ENCODE measurements around the gene GAN. TPM values are rescaled to one million over a fixed set of nuclear protein-coding genes. Genes with fewer than 3 reads are reported as not detected.

Gene GAN
- total RNA-seq, 4 donors from 2014 or later = 5.0 to 8.0 (median 6.4) TPM

DNA sequence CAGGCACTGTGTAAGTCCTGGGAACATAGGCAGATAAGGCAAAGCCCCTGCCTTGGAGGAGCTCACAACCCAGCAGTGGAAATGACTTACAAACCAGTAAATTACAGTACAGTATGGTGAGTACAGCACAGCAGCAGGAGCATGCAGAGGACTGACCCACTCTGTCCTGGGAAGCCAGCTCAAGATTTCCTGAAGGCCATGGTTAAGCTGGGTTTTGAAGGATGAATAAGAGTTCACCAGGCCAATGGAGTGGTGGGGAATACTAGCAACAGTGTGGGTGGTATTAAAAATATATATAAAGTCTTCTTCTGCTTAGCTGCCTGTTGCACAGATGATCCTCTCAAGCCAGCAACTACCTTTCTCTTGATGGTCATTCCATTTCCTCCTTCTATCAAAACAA lies 3.0 kb upstream of the GAN start:
- DNase-seq (no peak), ATAC-seq (no peak)
- Histone ChIP-seq H3K4me1 (peaks cover 14 to 15% of the 10 kb centered on the region in 2 donors), H3K36me3 (no peaks in the 10 kb centered on the region), H3K4me3 (no peak overlapping the region), H3K27ac (no peak overlapping the region), H3K9me3 (no peaks in the 10 kb centered on the region), H3K27me3 (no peaks in the 10 kb centered on the region)
- TF ChIP-seq, protein P1, sequence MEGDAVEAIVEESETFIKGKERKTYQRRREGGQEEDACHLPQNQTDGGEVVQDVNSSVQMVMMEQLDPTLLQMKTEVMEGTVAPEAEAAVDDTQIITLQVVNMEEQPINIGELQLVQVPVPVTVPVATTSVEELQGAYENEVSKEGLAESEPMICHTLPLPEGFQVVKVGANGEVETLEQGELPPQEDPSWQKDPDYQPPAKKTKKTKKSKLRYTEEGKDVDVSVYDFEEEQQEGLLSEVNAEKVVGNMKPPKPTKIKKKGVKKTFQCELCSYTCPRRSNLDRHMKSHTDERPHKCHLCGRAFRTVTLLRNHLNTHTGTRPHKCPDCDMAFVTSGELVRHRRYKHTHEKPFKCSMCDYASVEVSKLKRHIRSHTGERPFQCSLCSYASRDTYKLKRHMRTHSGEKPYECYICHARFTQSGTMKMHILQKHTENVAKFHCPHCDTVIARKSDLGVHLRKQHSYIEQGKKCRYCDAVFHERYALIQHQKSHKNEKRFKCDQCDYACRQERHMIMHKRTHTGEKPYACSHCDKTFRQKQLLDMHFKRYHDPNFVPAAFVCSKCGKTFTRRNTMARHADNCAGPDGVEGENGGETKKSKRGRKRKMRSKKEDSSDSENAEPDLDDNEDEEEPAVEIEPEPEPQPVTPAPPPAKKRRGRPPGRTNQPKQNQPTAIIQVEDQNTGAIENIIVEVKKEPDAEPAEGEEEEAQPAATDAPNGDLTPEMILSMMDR (IDR thresholded peaks at IDR 0.05 in 4 of 5, conservative IDR thresholded peaks at IDR 0.05 in 1 of 5) = no peak
- no peak for TF ChIP-seq POLR2A (IDR thresholded peaks at IDR 0.05)
- in situ Hi-C loops (cut with MboI; ENCODE audit: low sequenced_read_pairs in 4 of 4) = loop anchor here in 3 of 4 donors (10.0 to 25.0 kb wide), 3 partner anchors 107 to 274 kb away; partner anchors contain the start of genes ATMIN (in 1 of the 3), C16orf46 (in 1 of the 3) and GCSH (in 1 of the 3)
- intact Hi-C loops (cut with DNase I; ENCODE audit: low total_unique reads) = loop anchor here (2.0 to 10.0 kb wide), 2 partner anchors 277 to 307 kb away; partner anchors contain the start of genes ATMIN, CENPN and CMC2

DNA sequence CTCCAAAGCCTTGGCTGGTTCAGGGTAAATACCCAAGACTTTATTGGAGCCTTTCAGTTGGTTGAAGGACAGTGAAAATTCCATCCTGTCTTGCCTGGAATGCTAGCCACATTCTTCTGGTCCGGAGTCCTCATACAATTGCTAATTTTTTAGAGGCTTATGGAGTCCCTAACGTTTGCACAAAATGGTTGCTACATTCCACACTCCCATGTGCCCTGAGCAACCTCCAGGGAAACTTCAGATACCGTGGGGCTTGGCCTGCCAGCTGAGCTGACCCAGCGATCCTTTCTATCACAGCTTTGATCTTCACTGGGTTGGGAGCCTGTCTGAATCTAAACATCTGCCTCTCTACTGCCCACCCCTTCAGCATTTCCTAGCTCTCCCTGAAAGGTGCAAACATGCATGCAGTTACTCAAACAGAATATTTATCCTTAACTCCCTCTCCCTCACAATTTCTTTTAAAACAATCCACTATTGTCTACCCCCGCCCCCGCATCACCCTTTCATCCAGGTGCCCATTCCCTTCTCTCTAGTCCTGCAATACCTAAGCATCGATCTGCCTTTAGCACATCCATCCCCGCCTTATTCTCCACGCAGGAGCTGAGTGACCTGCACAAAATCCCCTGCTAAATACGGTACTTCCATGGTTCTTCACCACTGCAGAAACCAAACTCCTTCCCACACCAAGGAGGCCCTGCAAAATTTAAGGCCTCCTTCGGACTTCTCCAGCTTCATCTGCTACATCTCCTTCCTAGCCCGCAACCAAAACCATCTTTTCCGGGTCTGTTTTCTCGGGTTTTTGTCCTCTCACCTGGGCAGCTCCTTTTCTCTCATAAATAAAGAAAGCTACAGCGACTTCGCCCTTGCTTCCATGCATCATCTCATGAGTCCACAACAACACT lies 810 bp upstream of the GAN start:
- Histone ChIP-seq H3K27ac (peak overlapping the region; percentile 75 to 93 (median 88)), H3K9me3 (no peaks in the 10 kb centered on the region), H3K4me1 (peaks cover 15 to 21% of the 10 kb centered on the region in 2 donors), H3K36me3 (no peaks in the 10 kb centered on the region), H3K27me3 (no peaks in the 10 kb centered on the region), H3K4me3 (peak overlapping the region; percentile 69 to 83 (median 80))
- TF ChIP-seq POLR2A (IDR thresholded peaks at IDR 0.05) = no peak
- TF ChIP-seq, protein P1 (IDR thresholded peaks at IDR 0.05 in 4 of 5, conservative IDR thresholded peaks at IDR 0.05 in 1 of 5) = no peak
- in situ Hi-C loops (cut with MboI; ENCODE audit: low sequenced_read_pairs in 4 of 4) = loop anchor here in 3 of 4 donors (10.0 to 25.0 kb wide), 3 partner anchors 109 to 277 kb away; partner anchors contain the start of genes ATMIN (in 1 of the 3), C16orf46 (in 1 of the 3) and GCSH (in 1 of the 3)
- no peak for DNase-seq
- ATAC-seq = no peak
- intact Hi-C loops (cut with DNase I; ENCODE audit: low total_unique reads) = loop anchor here (1.0 to 10.0 kb wide), 5 partner anchors 77 to 309 kb away; partner anchors contain the start of genes ATMIN, CENPN and CMC2

DNA sequence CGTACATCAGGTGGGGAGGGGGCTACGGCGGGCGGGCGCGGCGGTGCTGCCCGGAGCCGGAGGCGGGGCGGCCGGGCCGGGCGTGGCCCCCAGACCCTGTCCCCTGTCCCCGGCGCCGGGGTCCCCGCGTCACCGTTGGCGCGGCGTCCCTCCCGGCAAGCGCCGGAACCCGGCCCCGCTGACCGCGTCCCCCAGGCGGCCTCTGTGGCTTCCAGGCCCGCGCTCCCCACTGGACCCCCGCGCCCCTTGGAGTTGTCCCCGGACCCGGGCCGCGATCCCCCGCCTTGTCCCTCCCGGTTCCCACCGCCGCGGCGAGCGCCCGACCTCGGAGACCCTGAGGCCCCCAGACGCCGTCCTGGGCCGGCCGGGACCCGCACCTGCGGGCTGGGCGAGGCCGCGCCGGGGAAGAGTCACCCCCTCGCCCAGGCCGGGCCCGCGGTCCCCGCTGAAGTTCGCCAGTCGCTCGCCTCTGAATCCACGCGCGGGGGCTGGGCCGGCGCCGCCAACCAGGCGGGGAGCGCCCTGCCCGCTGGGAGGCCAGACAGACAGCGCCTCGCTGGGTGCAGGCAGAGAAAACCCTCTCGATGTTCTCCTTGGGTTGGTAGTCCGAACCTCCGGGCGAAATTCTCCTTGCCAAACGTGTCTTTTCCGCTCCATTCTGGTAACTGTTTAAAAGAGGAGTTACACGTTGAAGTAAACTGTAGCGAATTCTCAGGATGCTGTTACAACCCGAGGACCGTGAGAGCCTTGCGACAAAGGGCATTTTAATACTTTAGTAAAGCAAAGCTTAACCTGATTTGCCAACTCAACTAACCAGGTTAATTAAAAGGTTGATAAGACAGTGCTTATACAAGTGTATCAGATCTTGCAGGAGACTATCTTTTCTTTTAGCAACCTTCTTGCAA lies 761 bp downstream of the GAN start:
- TF ChIP-seq, protein P1 (IDR thresholded peaks at IDR 0.05 in 4 of 5, conservative IDR thresholded peaks at IDR 0.05 in 1 of 5) = peak in 1 of 5 experiments; percentile 11
- no peak for TF ChIP-seq POLR2A (IDR thresholded peaks at IDR 0.05)
- H3K36me3 ChIP-seq = no peaks in the 10 kb centered on the region
- ATAC-seq (peak; percentile 55 to 62), DNase-seq (peak; percentile 14 to 34)
- H3K9me3 ChIP-seq = no peaks in the 10 kb centered on the region
- H3K4me1 ChIP-seq = peaks cover 28 to 36% of the 10 kb centered on the region in 2 donors
- no peaks in the 10 kb centered on the region for H3K27me3 ChIP-seq
- intact Hi-C loops (cut with DNase I; ENCODE audit: low total_unique reads) (loop anchor here (2.0 to 10.0 kb wide), 4 partner anchors 79 to 311 kb away; partner anchors contain the start of genes C16orf46, CENPN and CMC2), in situ Hi-C loops (cut with MboI; ENCODE audit: low sequenced_read_pairs in 4 of 4) (loop anchor here in 3 of 4 donors (10.0 to 25.0 kb wide), 3 partner anchors 111 to 278 kb away; partner anchors contain the start of genes ATMIN (in 1 of the 3), C16orf46 (in 1 of the 3) and GCSH (in 1 of the 3))
- peak overlapping the region; percentile 69 to 83 (median 80) for H3K4me3 ChIP-seq
- peak overlapping the region; percentile 75 to 93 (median 88) for H3K27ac ChIP-seq

DNA sequence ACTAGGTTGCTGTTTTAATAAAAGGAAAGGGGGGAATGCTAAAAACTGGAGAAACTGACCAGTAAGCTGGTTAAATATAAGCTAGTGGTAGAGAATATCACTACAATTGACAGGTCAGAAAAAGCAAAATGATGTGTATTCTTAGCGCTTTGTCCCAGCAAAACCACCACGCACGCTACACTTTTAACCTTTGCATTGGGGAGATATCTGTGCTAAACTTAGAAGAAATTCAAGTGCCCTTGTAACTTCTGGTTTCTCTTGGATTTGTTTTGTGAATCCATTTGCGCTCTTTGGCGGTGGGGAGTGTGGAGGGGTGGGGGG lies 1.4 kb downstream of the GAN start:
- intact Hi-C loops (cut with DNase I; ENCODE audit: low total_unique reads) = loop anchor here (5.0 to 10.0 kb wide), 2 partner anchors 239 to 311 kb away; partner anchors contain the start of genes C16orf46, CENPN and CMC2
- TF ChIP-seq, protein P1 (IDR thresholded peaks at IDR 0.05 in 4 of 5, conservative IDR thresholded peaks at IDR 0.05 in 1 of 5) = no peak
- TF ChIP-seq POLR2A (IDR thresholded peaks at IDR 0.05) = no peak
- peak overlapping the region; percentile 69 to 83 (median 80) for H3K4me3 ChIP-seq
- H3K4me1 ChIP-seq = peaks cover 32 to 36% of the 10 kb centered on the region in 2 donors
- no peaks in the 10 kb centered on the region for H3K27me3 ChIP-seq
- no peaks in the 10 kb centered on the region for H3K36me3 ChIP-seq
- H3K9me3 ChIP-seq = no peaks in the 10 kb centered on the region
- DNase-seq (no peak), ATAC-seq (no peak)
- in situ Hi-C loops (cut with MboI; ENCODE audit: low sequenced_read_pairs in 4 of 4) = loop anchor here in 3 of 4 donors (10.0 to 25.0 kb wide), 3 partner anchors 111 to 279 kb away; partner anchors contain the start of genes ATMIN (in 1 of the 3), C16orf46 (in 1 of the 3) and GCSH (in 1 of the 3)
- peak overlapping the region in 3 of 4 donors; percentile 75 to 91 (median 86) for H3K27ac ChIP-seq
